CD14-positive monocyte (primary cell): ENCODE measurements around the gene IL23R. TPM values are rescaled to one million over a fixed set of nuclear protein-coding genes. Genes with fewer than 3 reads are reported as not detected.

Experiments
- DNase-seq, 3 donors: peaks; one replicate each; pipeline ENCODE4 v3.0.0-alpha.2; 2011 to 2022
- H2AFZ ChIP-seq: 2 replicates; pipeline ENCODE4 v1.6.0; 2012; ENCODE audit warnings: mild to moderate bottlenecking, low read depth, low read length, inconsistent platforms; ENCODE audit not compliant: insufficient read depth, poor library complexity, severe bottlenecking
- H3K27ac ChIP-seq, 2 donors: 1 replicate in 1 of 2; 2 replicates in 1 of 2; pipeline ENCODE4 v1.5.1; 2012 to 2013; ENCODE audit warnings: low read length in 2 of 2, control low read depth in 1 of 2, inconsistent platforms in 1 of 2, low read depth in 1 of 2, mild to moderate bottlenecking in 1 of 2
- H3K27me3 ChIP-seq, 2 donors: one replicate each; pipeline versions ENCODE4 v1.6.0 to v1.6.1; 2011 to 2013; ENCODE audit warnings: low read length in 2 of 2; ENCODE audit not compliant: control insufficient read depth in 2 of 2, insufficient read depth in 2 of 2
- H3K36me3 ChIP-seq, 2 donors: replicated peaks in 1 of 2; 1 replicate in 1 of 2; 2 replicates in 1 of 2; pipeline versions ENCODE4 v1.5.1 to v1.6.1; 2012 to 2013; ENCODE audit warnings: low read length in 2 of 2, control low read depth in 1 of 2, inconsistent platforms in 1 of 2, mild to moderate bottlenecking in 1 of 2; ENCODE audit not compliant: insufficient read depth in 2 of 2, control insufficient read depth in 1 of 2
- H3K4me1 ChIP-seq, 2 donors: 1 replicate in 1 of 2; 2 replicates in 1 of 2; pipeline versions ENCODE4 v1.5.1 to v1.6.1; 2012 to 2013; ENCODE audit warnings: low read length in 2 of 2, control low read depth in 1 of 2, inconsistent platforms in 1 of 2, mild to moderate bottlenecking in 1 of 2, moderate library complexity in 1 of 2; ENCODE audit not compliant: insufficient read depth in 2 of 2, control insufficient read depth in 1 of 2
- H3K4me2 ChIP-seq: replicated peaks from 2 replicates; pipeline ENCODE3; 2012; ENCODE audit warnings: low read length, moderate library complexity, mild to moderate bottlenecking; ENCODE audit not compliant: poor library complexity, severe bottlenecking; ENCODE audit errors: extremely low read depth
- H3K4me3 ChIP-seq, 3 experiments: fragments of 200-600 bp in 1 of 3; sonication (generic) in 1 of 3; replicated peaks in 1 of 3; 1 replicate in 2 of 3; 2 replicates in 1 of 3; pipeline ENCODE4 v1.5.1; 2011 to 2013; ENCODE audit warnings: low read length in 3 of 3, mild to moderate bottlenecking in 3 of 3, control low read depth in 2 of 3, low read depth in 2 of 3, inconsistent platforms in 1 of 3, moderate library complexity in 1 of 3
- H3K79me2 ChIP-seq: 2 replicates; pipeline ENCODE4 v1.6.0; 2012; ENCODE audit warnings: mild to moderate bottlenecking, control low read depth, inconsistent platforms, low read length, moderate library complexity; ENCODE audit not compliant: insufficient read depth
- H3K9ac ChIP-seq: 2 replicates; pipeline ENCODE4 v1.6.0; 2017; ENCODE audit warnings: low read length, mild to moderate bottlenecking; ENCODE audit not compliant: insufficient read depth, poor library complexity, severe bottlenecking
- H3K9me3 ChIP-seq, 2 donors: replicated peaks in 1 of 2; 1 replicate in 1 of 2; 2 replicates in 1 of 2; pipeline versions ENCODE4 v1.5.1 to v1.6.1; 2012 to 2013; ENCODE audit warnings: low read length in 2 of 2, control low read depth in 1 of 2; ENCODE audit not compliant: control insufficient read depth in 1 of 2, insufficient read depth in 1 of 2
- H4K20me1 ChIP-seq: 2 replicates; pipeline ENCODE4 v1.6.0; 2012; ENCODE audit warnings: mild to moderate bottlenecking, low read length, control low read depth, moderate library complexity; ENCODE audit not compliant: insufficient read depth
- H3K27ac Mint-ChIP-seq, 7 donors: one replicate each; pipeline ENCODE4 v1.8.0; 2020; ENCODE audit warnings: mild to moderate bottlenecking in 7 of 7, mixed read lengths in 7 of 7, moderate library complexity in 6 of 7, inconsistent platforms in 2 of 7
- H3K27me3 Mint-ChIP-seq, 3 donors: one replicate each; pipeline ENCODE4 v1.8.0; 2021 to 2022; ENCODE audit warnings: low read depth in 3 of 3, mild to moderate bottlenecking in 3 of 3, mixed read lengths in 3 of 3, moderate library complexity in 3 of 3, inconsistent platforms in 1 of 3
- H3K36me3 Mint-ChIP-seq, 2 donors: one replicate each; pipeline ENCODE4 v1.8.0; 2020; ENCODE audit warnings: mixed read lengths in 2 of 2, inconsistent platforms in 1 of 2, mild to moderate bottlenecking in 1 of 2
- H3K4me1 Mint-ChIP-seq: one replicate; pipeline ENCODE4 v1.8.0; 2020; ENCODE audit warnings: mild to moderate bottlenecking, mixed read lengths
- H3K4me3 Mint-ChIP-seq, 2 donors: one replicate each; pipeline ENCODE4 v1.8.0; 2020; ENCODE audit warnings: mild to moderate bottlenecking in 2 of 2, mixed read lengths in 2 of 2, moderate library complexity in 1 of 2
- H3K9me3 Mint-ChIP-seq, 7 donors: one replicate each; pipeline ENCODE4 v1.8.0; 2020 to 2022; ENCODE audit warnings: mixed read lengths in 7 of 7, mild to moderate bottlenecking in 6 of 7, moderate library complexity in 6 of 7, inconsistent platforms in 2 of 7
- WGBS: methylation state at CpG from one replicate; pipeline ENCODE4 v1.1.5; 2013; ENCODE audit warnings: missing lambda C conversion rate; ENCODE audit not compliant: insufficient coverage; 5-methylcytosine and 5-hydroxymethylcytosine counted together
- intact Hi-C, 2 donors: fragments of 100-400 bp; cut with micrococcal nuclease; formaldehyde crosslinking; loops; one replicate each; pipeline versions ENCODE4 v1.15.0 to v1.15.1; 2023
- polyA plus RNA-seq, 3 donors: library from polyadenylated mRNA; depleted of rRNA in 1 of 3; unstranded in 2 of 3; stranded (reverse) in 1 of 3; fragments of 300-500 nt in 2 of 3; fragments of >200 nt in 1 of 3; fragmentation: Illumina TruSeq in 2 of 3; gene quantifications; 1 replicate in 2 of 3; 2 replicates in 1 of 3; pipeline ENCODE4 v1.2.3, GENCODE V29; 2012 to 2021
- TF ChIP-seq, protein P1 (sequence below): fragments of 200-600 bp; IDR thresholded peaks from one replicate; pipeline ENCODE4 v1.8.0; 2022; ENCODE audit warnings: antibody characterized with exemption, mild to moderate bottlenecking

Gene IL23R
- polyA plus RNA-seq, 3 donors, result not detected

DNA sequence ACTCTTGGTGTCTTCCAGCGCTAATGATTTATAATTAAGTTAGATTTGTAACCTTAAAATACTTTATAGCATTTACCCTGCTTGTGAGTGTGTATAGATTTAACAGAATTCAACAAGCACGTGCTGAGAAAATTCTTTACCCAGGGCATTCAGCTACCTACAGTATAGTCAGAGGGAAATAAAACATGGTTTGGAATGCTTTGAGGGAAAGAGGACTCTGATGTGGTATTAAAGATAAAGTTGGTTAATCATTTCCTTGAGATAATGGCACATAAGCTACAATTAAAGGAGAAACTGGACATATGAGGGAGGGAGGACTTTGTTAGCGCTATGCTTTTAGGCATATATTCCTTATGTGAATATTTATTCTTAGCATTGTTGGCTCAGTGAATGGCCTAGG lies 115.0 kb downstream of the IL23R start:
- H3K27me3 Mint-ChIP-seq, result peaks cover 0 to 2% (median 0%) of the 10 kb centered on the region in 3 donors
- Histone ChIP-seq H3K4me1 (no peaks in the 10 kb centered on the region), H3K4me2 (no peak overlapping the region), H3K9ac (no peak overlapping the region), H2AFZ (no peak overlapping the region), H3K27ac (no peak overlapping the region), H3K36me3 (no peaks in the 10 kb centered on the region), H3K27me3 (no peaks in the 10 kb centered on the region), H4K20me1 (no peaks in the 10 kb centered on the region), H3K9me3 (no peaks in the 10 kb centered on the region), H3K4me3 (no peak overlapping the region), H3K79me2 (no peaks in the 10 kb centered on the region)
- no peak overlapping the region for H3K4me3 Mint-ChIP-seq
- TF ChIP-seq, protein P1, sequence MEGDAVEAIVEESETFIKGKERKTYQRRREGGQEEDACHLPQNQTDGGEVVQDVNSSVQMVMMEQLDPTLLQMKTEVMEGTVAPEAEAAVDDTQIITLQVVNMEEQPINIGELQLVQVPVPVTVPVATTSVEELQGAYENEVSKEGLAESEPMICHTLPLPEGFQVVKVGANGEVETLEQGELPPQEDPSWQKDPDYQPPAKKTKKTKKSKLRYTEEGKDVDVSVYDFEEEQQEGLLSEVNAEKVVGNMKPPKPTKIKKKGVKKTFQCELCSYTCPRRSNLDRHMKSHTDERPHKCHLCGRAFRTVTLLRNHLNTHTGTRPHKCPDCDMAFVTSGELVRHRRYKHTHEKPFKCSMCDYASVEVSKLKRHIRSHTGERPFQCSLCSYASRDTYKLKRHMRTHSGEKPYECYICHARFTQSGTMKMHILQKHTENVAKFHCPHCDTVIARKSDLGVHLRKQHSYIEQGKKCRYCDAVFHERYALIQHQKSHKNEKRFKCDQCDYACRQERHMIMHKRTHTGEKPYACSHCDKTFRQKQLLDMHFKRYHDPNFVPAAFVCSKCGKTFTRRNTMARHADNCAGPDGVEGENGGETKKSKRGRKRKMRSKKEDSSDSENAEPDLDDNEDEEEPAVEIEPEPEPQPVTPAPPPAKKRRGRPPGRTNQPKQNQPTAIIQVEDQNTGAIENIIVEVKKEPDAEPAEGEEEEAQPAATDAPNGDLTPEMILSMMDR, result no peak
- H3K4me1 Mint-ChIP-seq, result no peaks in the 10 kb centered on the region
- no CpG with 5 or more reads among the region's 3 CpGs for WGBS
- H3K36me3 Mint-ChIP-seq, result no peaks in the 10 kb centered on the region
- intact Hi-C loops, result no loop called here
- no peak for DNase-seq
- no peak overlapping the region for H3K27ac Mint-ChIP-seq
- peaks cover 0 to 8% (median 2%) of the 10 kb centered on the region in 7 donors for H3K9me3 Mint-ChIP-seq

DNA sequence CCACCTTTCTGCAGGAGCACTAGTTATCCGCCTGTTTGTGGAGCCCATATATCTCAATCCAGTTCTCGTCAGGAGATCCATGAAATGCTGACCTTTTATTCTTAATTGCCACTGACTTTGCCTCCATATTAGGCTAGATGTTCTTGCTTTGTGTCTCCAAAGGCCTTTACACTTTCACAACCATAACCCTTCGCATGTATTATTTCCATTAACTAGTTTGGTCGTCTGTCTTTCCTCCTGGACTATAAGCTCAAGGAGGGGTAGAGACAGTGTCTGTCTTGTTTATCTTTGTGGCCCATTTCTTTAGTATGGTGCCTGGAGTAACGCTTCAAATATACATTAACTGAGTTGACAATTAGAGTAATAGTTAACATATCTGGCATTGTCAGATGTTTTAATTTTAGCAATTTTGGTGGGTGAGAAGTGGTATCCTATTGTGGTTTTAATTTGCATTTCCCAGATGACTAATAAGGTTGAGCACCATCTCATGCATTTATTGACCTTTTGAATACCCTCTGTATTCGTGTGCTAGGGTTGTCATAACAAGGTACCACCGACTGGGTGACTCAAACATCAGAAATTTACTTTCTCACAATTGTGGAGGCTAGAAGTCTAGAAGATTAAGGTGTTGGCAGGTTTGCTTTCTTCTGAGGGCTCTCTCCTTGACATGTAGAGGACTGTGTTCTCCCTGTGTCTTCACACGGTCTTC lies 119.7 kb downstream of the IL23R start:
- DNase-seq, result no peak
- Mint-ChIP-seq H3K4me1 (no peaks in the 10 kb centered on the region), H3K9me3 (peaks cover 0 to 12% (median 3%) of the 10 kb centered on the region in 7 donors), H3K4me3 (no peak overlapping the region), H3K36me3 (no peaks in the 10 kb centered on the region), H3K27ac (no peak overlapping the region), H3K27me3 (peaks cover 0 to 1% (median 0%) of the 10 kb centered on the region in 3 donors)
- Histone ChIP-seq H4K20me1 (no peaks in the 10 kb centered on the region), H3K27me3 (no peaks in the 10 kb centered on the region), H3K36me3 (no peaks in the 10 kb centered on the region), H3K27ac (no peak overlapping the region), H3K79me2 (no peaks in the 10 kb centered on the region), H3K4me3 (no peak overlapping the region), H3K4me1 (no peaks in the 10 kb centered on the region), H3K9me3 (peaks cover 0 to 1% of the 10 kb centered on the region in 2 donors), H3K9ac (no peak overlapping the region), H2AFZ (no peak overlapping the region), H3K4me2 (no peak overlapping the region)
- intact Hi-C loops, result no loop called here
- TF ChIP-seq, protein P1, result no peak
- 92% methylated on average over 4 of the region's 8 CpGs for WGBS
